ES-I3 (cell line): ENCODE measurements around the gene PMM2.
"Not testable (repeated sequence)": the region's sequence is repeated elsewhere in the genome, so short reads cannot be mapped to it uniquely, and the experiment has no call there.

Experiments used
- H3K36me3 ChIP-seq: 2 replicates; pipeline ENCODE4 v1.6.1; 2013; ENCODE audit warnings: mild to moderate bottlenecking, low read length, control low read depth, moderate library complexity; ENCODE audit not compliant: insufficient read depth
- H3K4me1 ChIP-seq: 2 replicates; pipeline ENCODE4 v1.6.1; 2013; ENCODE audit warnings: mild to moderate bottlenecking, control low read depth, low read length; ENCODE audit not compliant: insufficient read depth
- H3K9ac ChIP-seq: 2 replicates; pipeline ENCODE4 v1.6.1; 2013; ENCODE audit warnings: low read depth, mild to moderate bottlenecking, low read length, moderate library complexity
- H3K9me3 ChIP-seq: 2 replicates; pipeline ENCODE4 v1.6.1; 2013; ENCODE audit warnings: mild to moderate bottlenecking, low read length, moderate library complexity; ENCODE audit not compliant: control insufficient read depth, insufficient read depth

The PMM2 gene

DNA sequence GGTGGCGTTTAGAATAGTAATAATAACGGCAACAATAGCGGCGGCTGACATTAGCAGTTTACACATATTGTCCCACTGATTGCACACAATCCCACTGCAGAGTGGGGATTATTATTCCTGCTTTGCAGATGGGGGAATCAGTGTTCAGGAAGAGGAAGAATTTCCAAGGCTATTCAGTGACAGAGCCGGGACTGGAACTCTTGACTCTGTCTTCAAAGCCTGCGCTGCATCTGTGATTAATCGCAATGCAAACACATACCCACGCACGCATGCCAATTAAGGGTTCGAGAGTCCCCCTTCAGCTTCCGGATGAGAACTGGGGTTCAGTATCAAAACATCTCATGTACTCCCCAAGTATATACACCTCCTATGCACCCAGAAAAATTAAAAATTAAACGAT, 29.4 kb upstream of the PMM2 start:
- Histone ChIP-seq H3K9me3 (no peaks in the 10 kb centered on the region), H3K36me3 (no peaks in the 10 kb centered on the region), H3K4me1 (no peaks in the 10 kb centered on the region), H3K9ac (no peak overlapping the region)

- H3K4me1 ChIP-seq: no peaks in the 10 kb centered on the region
- H3K36me3 ChIP-seq: no peaks in the 10 kb centered on the region
- H3K9me3 ChIP-seq: no peaks in the 10 kb centered on the region
- H3K9ac ChIP-seq: no peak overlapping the region
Measured at GRCh38 chr16:8768692-8769091, 28.9 kb upstream of the PMM2 start.

DNA sequence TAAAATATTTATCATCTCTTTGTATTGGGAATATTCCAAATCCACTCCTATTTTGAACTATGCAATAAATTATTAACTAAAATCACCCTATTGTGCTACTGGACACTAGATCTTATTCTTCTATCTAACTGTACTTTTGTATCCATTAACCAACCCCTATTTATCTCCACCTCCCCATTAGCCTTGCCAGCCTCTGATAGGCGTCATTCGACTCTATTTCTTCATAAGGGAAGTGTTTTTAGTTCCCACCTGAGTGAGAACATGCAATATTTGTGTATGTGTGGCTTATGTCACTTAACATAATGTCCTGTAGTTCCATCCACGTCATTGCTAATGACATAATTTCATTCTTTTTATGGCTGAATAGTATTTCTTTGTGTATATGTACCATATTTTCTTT, 24.1 kb upstream of the PMM2 start:
- Histone ChIP-seq H3K9ac (no peak overlapping the region), H3K9me3 (no peaks in the 10 kb centered on the region), H3K4me1 (peaks cover 6% of the 10 kb centered on the region; the same call in 1 of the 2 replicates), H3K36me3 (no peaks in the 10 kb centered on the region)

- Histone ChIP-seq H3K4me1 (peaks cover 6% of the 10 kb centered on the region; the same call in 1 of the 2 replicates), H3K36me3 (no peaks in the 10 kb centered on the region), H3K9me3 (no peaks in the 10 kb centered on the region), H3K9ac (no peak overlapping the region)
Measured at GRCh38 chr16:8774208-8774607, 23.4 kb upstream of the PMM2 start.

GRCh38 chr16:8775359-8775758, 22.3 kb upstream of the PMM2 start:
- no peak overlapping the region for H3K9ac ChIP-seq
- peaks cover 6% of the 10 kb centered on the region; the same call in 1 of the 2 replicates for H3K4me1 ChIP-seq
- H3K9me3 ChIP-seq: no peaks in the 10 kb centered on the region
- H3K36me3 ChIP-seq: no peaks in the 10 kb centered on the region

GRCh38 chr16:8776129-8776584, 21.5 kb upstream of the PMM2 start:
- H3K4me1 ChIP-seq: peaks cover 6% of the 10 kb centered on the region; the same call in 1 of the 2 replicates
- no peaks in the 10 kb centered on the region for H3K9me3 ChIP-seq
- H3K36me3 ChIP-seq: no peaks in the 10 kb centered on the region
- H3K9ac ChIP-seq: no peak overlapping the region

GRCh38 chr16:8777217-8777616, 20.4 kb upstream of the PMM2 start:
- Histone ChIP-seq H3K9ac (no peak overlapping the region), H3K36me3 (no peaks in the 10 kb centered on the region), H3K9me3 (no peaks in the 10 kb centered on the region), H3K4me1 (peaks cover 6% of the 10 kb centered on the region; the same call in 1 of the 2 replicates)

- Histone ChIP-seq H3K36me3 (no peaks in the 10 kb centered on the region), H3K4me1 (no peaks in the 10 kb centered on the region), H3K9ac (no peak overlapping the region), H3K9me3 (no peaks in the 10 kb centered on the region)
Measured at GRCh38 chr16:8781797-8782196, 15.8 kb upstream of the PMM2 start.

DNA sequence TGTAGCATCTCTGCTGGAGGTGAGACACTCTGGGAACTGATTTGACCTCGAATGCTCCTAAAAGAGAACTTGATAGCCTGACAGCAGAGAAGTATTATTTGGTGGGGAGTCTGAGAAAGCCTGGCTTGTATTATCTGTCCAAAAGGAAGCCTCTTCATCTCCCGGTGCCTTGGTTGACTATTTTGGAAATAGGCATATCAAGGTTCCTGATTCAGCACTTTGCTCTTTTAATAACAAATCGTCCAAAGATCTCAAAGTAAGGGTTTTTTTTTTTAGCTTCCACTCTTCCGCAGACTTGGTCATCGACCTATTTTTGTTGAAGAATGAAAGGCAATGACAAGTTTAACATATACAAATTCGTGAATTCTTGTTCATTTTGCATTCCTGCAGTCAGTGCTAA, 15.0 kb upstream of the PMM2 start:
- no peaks in the 10 kb centered on the region for H3K4me1 ChIP-seq
- no peaks in the 10 kb centered on the region for H3K9me3 ChIP-seq
- no peak overlapping the region for H3K9ac ChIP-seq
- H3K36me3 ChIP-seq: no peaks in the 10 kb centered on the region

GRCh38 chr16:8785408-8785807, 12.2 kb upstream of the PMM2 start:
- Histone ChIP-seq H3K4me1 (no peaks in the 10 kb centered on the region), H3K9ac (no peak overlapping the region), H3K9me3 (no peaks in the 10 kb centered on the region), H3K36me3 (no peaks in the 10 kb centered on the region)

- H3K36me3 ChIP-seq, H3K9ac ChIP-seq, H3K4me1 ChIP-seq, H3K9me3 ChIP-seq: not testable (repeated sequence)
Measured at GRCh38 chr16:8786316-8786715, 11.3 kb upstream of the PMM2 start.

DNA sequence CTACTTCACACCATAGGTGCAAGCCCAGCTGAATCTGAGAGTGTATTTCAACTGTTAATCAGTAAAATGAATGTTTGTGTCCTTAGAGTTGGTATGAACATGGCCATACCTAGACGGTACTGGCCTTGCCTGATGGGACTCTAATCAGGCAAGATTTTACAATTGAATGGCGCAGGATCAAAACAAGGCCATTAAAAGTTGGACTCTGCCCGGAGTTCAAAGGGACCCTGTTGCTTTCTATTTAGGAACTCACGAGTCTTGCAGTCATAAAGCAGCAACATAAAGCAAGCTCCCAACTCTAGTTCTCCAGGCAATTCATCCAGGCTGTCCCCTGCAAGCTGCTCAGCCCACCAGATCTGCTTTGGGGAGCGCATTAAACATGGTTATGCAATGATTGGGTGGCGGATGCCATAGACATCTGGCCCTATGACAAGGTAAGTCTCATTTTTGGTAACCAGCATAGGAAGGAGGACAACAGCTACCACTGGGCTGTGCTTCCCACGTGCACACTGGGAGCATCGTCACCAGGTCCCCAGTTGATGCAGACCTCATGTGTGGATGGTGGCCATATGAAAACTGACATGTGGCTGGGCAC, 9.0 kb upstream of the PMM2 start:
- no peak overlapping the region for H3K9ac ChIP-seq
- no peaks in the 10 kb centered on the region for H3K4me1 ChIP-seq
- no peaks in the 10 kb centered on the region for H3K36me3 ChIP-seq
- no peaks in the 10 kb centered on the region for H3K9me3 ChIP-seq

GRCh38 chr16:8795091-8795490, 2.5 kb upstream of the PMM2 start:
- no peaks in the 10 kb centered on the region for H3K9me3 ChIP-seq
- no peak overlapping the region for H3K9ac ChIP-seq
- H3K4me1 ChIP-seq: peaks cover 16% of the 10 kb centered on the region
- no peaks in the 10 kb centered on the region; the same call in 1 of the 2 replicates for H3K36me3 ChIP-seq

- Histone ChIP-seq H3K9me3 (no peaks in the 10 kb centered on the region), H3K36me3 (no peaks in the 10 kb centered on the region; the same call in 1 of the 2 replicates), H3K4me1 (peaks cover 16% of the 10 kb centered on the region), H3K9ac (no peak overlapping the region)
Measured at GRCh38 chr16:8795818-8796217, 1.8 kb upstream of the PMM2 start.

GRCh38 chr16:8796469-8797363, 923 bp upstream of the PMM2 start:
- H3K4me1 ChIP-seq: peaks cover 16% of the 10 kb centered on the region
- H3K9ac ChIP-seq: peak overlapping the region; percentile 91
- no peaks in the 10 kb centered on the region; the same call in 1 of the 2 replicates for H3K36me3 ChIP-seq
- no peaks in the 10 kb centered on the region for H3K9me3 ChIP-seq
